ENCODE results near the gene PHOSPHO2.

DNA sequence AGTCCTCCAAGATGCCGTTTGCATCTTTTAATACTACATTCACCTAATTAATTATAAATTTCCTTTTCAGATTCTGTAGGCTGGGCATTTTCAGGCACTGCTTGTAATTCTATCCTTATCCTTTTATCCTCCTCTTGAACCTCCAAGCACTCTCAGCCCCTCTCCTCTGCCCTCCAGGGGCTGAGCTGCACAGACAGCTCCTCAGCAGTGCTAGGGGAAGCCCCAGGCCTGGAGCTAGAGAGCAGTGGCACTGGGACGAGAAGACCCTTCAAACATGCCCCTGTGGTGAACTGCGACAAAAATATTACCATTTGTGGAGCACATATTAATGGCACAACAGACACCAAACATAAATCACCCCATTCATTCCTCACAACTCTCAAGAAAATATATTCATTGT lies 33.0 kb upstream of the PHOSPHO2 start:
- TF ChIP-seq POLR2AphosphoS5 (IDR thresholded peaks at IDR 0.05; ENCODE audit: low read depth) (no peak), CTCF (IDR thresholded peaks at IDR 0.05; ENCODE audit: insufficient read depth, low read length) (no peak)

All from HL-60 (cell line).